HG03045 (cell line): ENCODE data around the gene CD84.
"Not testable (repeated sequence)": the region's sequence is repeated elsewhere in the genome, so short reads cannot be mapped to it uniquely, and the experiment has no call there.

Source experiments
- ATAC-seq: cut with Tn5 transposase; IDR thresholded peaks from one replicate; pipeline ENCODE4 v1.9.1; 2021; ENCODE audit warnings: mild to moderate bottlenecking, moderate library complexity; ENCODE audit not compliant: unreplicated experiment

The CD84 gene

DNA sequence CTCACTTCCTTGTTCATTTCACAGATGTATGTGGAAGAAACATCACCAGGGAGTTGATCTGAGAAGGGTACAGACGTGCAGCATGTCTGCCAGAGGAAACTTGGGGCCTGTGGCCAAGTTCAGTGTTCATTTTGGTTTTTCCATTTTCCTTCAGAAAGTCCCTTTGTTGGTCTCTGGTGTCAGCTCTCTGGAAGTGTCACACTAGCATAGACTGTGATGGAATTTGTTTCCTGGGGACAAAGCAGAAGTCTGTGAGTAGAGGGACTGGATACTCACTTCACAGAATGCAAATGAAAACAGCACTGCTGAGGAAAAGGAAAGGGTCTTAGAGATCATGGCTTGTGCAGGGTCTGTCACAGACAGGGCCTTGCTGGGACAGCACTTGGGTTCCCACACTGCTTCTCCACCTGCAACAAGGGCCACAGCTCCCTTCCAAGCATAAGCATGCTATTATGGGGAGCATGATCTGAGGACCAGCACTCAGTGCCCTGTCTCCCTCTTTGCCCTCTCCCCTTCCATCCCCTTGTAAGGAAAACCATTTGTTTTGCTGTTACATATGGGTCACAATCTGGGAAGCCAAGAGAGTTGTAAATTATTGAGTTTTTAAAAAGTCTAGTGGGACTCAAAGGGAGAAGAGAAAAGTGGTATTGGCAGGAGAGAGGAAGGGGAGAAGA lies 31.4 kb upstream of the CD84 start:
- ATAC-seq = no peak

- no peak for ATAC-seq
These were observed 29.6 kb upstream of the CD84 start for GRCh38 chr1:160608941-160609340.

DNA sequence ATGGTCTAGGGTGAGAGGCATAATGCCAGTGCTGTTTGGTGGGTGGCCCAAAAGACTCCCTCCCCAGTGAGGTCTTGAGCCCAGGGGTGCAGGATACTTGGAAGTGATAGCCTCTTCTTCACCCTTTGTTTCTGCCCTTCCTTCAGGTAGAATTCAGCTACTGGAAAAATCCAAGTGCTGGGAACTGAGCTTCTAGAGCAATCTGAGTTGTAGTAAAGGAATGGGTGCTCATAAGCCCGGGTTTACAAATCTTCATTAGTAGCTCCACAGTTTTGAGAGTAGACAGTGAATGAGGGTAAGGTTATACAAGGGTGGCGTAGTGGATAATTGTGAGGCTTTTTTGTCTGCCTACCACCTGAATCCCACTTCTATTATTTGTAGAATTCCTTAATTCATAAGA lies 29.2 kb upstream of the CD84 start:
- ATAC-seq = no peak

DNA sequence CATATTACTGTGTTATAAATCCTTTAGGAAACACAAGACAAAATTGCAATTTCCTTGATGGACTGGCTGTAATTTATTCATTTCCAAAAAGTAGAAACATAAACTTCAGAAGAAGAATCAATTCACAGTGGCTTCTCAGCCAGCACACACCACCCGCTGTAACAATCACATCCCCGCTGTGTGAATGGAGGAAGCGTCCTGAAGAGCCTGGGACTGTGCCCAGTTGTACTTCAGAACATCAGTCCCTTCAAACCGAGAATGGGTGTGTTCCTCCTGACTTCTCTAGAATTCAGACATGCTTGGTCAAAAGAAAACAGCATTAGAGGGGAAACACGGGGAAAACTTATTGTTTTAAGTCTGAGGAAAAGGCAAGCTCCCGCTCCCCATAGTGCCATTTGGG lies 28.8 kb upstream of the CD84 start:
- no peak for ATAC-seq

DNA sequence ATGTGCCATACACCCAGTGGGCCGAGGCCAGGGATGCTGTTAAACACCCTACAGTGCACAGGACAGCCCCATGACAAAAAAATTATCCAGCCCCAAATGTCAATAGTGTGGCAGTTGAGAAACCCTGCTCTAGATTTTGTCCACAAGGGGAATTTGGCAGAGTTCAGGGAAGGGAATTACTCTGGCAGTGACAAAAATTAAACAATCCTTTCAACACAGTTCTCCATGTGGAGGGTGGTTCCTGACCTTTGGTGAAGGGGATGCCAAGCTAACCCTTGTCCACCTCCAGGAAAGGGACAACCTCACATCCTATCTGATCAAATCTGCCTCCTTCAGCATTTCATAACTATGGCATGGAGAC lies 28.4 kb upstream of the CD84 start:
- ATAC-seq = no peak

DNA sequence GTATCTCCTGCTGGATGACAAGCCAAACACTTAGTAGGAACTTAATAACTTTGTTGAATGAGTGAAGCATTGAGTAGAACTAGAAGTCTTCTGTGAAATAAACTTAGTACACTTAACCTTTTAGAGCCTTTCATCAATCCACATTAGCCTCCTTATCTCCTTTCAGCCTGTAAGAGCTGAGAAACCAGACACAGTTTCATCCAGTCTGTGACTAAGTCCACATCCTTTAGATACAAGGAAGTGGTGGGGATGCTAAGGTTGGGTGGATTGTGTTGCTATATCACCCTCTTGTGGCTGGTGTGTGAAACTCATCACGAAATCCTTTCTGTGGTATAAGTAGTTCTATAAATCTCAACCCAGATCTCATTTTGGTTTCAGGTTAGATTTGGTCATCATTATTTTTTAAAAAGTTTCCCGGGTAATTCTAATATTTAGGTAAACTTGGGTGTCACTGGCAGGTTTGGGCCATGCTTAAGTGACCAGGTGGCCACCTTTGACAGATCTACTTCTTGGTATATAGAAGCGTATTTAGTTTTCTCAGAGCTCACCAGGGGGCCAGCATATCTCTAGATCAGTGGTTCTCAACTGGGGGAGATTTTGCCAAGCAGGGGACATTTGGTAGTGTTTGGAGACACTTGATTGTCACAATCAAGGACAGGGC lies 27.8 kb upstream of the CD84 start:
- peak; percentile 64 for ATAC-seq

GRCh38 chr1:160606611-160607010 lies 27.3 kb upstream of the CD84 start:
- ATAC-seq = peak; percentile 5

DNA sequence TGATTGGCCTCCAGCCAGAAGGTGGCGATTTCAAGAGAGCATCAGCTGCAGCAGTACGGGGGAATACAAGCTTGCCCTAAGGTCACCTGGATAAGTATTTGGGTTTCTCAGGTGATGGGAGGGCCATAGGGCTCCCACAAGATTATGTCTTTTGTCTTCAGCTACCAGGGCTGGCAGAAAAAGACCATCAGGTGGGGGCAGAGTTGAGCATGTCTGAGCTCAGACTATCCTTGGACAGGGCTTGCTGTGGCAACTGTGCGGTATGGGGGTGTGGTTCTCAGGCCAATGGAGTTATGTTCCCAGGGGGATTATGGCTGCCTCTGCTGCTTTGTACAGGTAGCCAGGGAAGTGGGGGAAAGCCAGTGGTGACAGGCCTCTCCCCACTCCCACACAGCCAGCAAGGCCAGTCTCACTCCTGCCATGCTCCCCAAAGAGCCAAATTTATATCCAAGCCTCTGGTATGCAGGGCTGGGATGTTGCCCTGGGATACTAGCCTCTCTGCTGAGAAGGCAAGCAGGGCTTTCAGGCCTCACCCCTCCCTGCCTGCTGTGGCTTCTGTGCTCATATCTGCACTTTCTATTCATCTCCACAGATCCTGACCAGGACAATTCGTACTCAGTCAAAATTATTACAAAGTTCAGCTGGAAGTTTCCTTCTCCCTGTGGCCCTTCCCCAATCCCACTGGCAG lies 26.6 kb upstream of the CD84 start:
- no peak for ATAC-seq

DNA sequence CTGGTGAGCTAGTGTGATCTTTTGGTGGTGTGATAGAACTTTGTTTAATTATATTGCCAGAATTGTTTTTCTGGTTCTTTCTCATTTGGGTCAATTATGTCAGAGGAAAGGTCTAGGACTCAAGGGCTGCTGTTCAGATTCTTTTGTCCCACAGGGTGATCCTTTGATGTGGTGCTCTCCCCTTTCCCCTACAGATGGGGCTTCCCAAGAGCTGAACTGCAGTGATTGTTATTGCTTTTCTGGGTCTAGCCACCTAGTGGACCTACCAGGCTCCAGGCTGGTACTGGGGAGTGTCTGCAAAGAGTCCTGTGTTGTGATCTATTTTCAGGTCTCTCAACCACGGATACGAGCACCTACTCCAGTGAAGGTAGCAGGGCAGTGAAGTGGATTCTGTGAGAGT lies 25.9 kb upstream of the CD84 start:
- ATAC-seq = no peak

- no peak for ATAC-seq
These were observed 18.4 kb upstream of the CD84 start for GRCh38 chr1:160597705-160598104.

DNA sequence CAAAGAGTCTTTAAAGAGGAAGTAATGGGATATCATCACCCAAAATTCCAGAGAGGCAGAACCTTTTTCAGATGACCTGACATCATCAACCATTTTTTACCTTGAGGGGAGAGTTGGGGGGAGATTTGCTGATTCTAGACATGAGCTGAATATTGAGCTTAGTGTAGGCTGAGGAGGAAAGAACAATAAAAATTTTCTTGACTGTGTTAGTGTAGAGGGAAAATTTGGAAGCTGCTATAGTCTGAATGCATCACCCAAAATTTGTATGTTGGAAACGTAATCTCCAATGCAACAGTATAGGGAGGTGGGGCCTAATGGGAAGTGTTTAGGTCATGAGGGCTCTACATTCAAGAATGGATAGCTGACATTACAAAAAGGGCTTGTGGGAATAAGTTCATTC lies 17.8 kb upstream of the CD84 start:
- ATAC-seq = no peak

DNA sequence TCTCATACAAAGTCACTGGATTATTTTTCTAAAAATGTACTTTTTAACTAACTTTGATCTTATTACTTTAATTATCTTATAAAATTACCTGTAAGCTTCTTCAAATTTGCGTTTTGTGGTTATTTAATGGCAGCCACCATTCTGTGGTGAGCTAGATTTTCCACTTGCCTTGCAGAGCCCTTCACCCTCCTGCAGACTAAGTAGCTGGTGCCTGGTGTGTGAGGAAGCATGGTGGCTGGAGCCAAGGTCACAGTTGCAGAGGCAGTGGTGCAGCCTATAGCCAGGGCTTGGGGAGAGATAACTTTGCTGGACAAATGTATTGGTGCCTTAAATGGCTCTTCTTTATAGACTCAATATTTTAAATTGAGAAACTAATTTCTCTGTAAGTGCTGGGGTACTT lies 11.2 kb upstream of the CD84 start:
- no peak for ATAC-seq

- ATAC-seq = no peak
These were observed 9.2 kb upstream of the CD84 start for GRCh38 chr1:160588468-160588867.

GRCh38 chr1:160584784-160585183 lies 5.5 kb upstream of the CD84 start:
- no peak for ATAC-seq

DNA sequence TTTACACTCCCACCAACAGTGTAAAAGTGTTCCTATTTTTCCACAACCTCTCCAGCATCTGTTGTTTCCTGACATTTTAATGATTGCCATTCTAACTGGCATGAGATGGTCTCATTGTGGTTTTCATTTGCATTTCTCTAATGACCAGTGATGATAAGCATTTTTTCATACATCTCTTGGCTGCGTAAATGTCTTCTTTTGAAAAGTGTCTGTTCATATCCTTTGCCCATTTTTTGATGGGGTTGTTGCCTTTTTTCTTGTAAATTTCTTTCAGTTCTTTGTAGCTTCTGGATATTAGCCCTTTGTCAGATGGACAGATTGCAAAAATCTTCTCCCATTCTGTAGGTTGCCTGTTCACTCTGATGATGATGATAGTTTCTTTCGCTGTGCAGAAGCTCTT lies 3.7 kb upstream of the CD84 start:
- ATAC-seq = not testable (repeated sequence)

DNA sequence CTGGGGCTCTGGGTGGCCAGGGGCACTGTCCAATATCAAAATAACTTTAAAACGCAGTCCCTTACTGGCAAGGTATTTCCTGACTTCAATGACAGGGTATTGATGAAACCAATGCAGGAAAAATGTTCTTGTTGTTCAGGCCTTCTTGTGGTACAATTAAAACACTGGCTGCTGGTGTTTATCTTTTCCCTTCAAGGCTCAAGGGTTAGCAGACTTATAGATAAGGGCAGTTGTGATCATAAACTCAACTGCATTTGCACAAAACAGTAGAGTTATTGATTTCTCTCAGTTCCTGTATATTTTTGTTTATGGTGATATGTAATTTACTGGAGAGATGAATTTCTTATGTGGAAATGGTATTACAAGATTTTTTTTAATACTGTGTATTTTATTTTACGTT lies 2.7 kb upstream of the CD84 start:
- no peak for ATAC-seq

- ATAC-seq = no peak
These were observed 1.0 kb upstream of the CD84 start for GRCh38 chr1:160580221-160580812.

GRCh38 chr1:160578525-160579191 lies 638 bp downstream of the CD84 start:
- ATAC-seq = no peak

GRCh38 chr1:160578175-160578524 lies 1.1 kb downstream of the CD84 start:
- ATAC-seq = no peak

DNA sequence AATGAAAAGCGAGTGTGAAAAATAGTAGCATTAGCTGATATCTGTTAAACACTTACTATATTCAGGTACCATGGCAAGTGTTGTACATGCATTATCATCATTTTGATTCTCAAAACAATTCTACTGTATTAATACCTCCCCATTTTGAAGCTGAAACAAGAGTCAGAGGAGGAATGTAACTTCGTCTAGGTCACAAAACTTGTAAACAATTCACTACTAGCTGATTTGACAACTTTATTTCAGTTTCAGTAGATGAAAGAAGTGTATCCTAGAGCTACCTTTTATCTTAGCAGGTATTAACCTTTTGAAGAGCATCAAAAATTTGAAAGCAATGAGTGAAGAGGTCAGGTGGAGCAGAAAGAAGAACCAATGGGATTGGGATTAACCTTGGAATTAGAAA lies 1.6 kb downstream of the CD84 start:
- no peak for ATAC-seq

- ATAC-seq = no peak
These were observed 2.4 kb downstream of the CD84 start for GRCh38 chr1:160576884-160577283.

GRCh38 chr1:160576390-160576789 lies 2.9 kb downstream of the CD84 start:
- ATAC-seq = no peak
